Stomach smooth muscle (tissue), 2 donors: ENCODE measurements around the gene CTNNB1.

Source experiments
- H3K27ac ChIP-seq: one replicate; pipeline ENCODE4 v1.7.0; 2013; ENCODE audit warnings: mild to moderate bottlenecking, low read length, inconsistent platforms
- H3K27me3 ChIP-seq, 2 donors: one replicate each; pipeline ENCODE4 v1.7.0; 2013; ENCODE audit warnings: low read length in 2 of 2; ENCODE audit not compliant: insufficient read depth in 2 of 2, control insufficient read depth in 1 of 2
- H3K36me3 ChIP-seq, 2 donors: one replicate each; pipeline ENCODE4 v1.7.0; 2013; ENCODE audit warnings: low read length in 2 of 2; ENCODE audit not compliant: control insufficient read depth in 2 of 2, insufficient read depth in 2 of 2
- H3K4me1 ChIP-seq: one replicate; pipeline ENCODE4 v1.7.0; 2013; ENCODE audit warnings: low read length; ENCODE audit not compliant: control insufficient read depth, insufficient read depth
- H3K4me3 ChIP-seq, 2 donors: one replicate each; pipeline ENCODE4 v1.7.0; 2013; ENCODE audit warnings: low read length in 2 of 2
- H3K9ac ChIP-seq, 2 donors: one replicate each; pipeline ENCODE4 v1.7.0; 2013; ENCODE audit warnings: low read length in 2 of 2, mild to moderate bottlenecking in 1 of 2
- H3K9me3 ChIP-seq, 2 donors: one replicate each; pipeline ENCODE4 v1.7.0; 2013; ENCODE audit warnings: low read length in 2 of 2; ENCODE audit not compliant: control insufficient read depth in 2 of 2
- donor health status: healthy.
- donor health status: Pancreatic carcinoma.

The CTNNB1 gene

GRCh38 chr3:41173926-41174885 is 25.1 kb upstream of the CTNNB1 start:
- Histone ChIP-seq H3K4me1 (peaks cover 32% of the 10 kb centered on the region), H3K9ac (no peak overlapping the region), H3K27me3 (no peaks in the 10 kb centered on the region), H3K36me3 (no peaks in the 10 kb centered on the region), H3K27ac (peak overlapping the region; percentile 46), H3K9me3 (no peaks in the 10 kb centered on the region), H3K4me3 (no peak overlapping the region)

DNA sequence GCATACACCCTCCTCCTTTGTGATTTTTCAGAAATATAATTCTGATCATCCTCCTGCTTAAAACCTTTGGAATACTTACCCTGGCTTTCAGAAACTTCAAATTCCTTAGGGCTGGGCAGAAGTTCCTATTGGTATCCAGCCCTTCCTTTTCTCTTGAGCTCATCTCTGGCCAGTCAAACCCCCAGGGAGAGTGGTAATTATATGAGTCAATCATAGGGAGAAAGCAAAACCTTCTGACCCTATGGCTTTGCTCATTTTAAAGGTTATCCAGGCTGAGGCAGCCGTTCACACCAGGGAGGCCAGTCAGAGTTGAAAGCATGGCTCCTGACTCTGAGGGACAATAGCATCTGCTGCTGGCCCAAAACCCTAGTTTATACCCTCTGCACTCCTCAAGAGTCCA is 23.9 kb upstream of the CTNNB1 start:
- Histone ChIP-seq H3K4me3 (no peak overlapping the region), H3K27me3 (no peaks in the 10 kb centered on the region), H3K9ac (no peak overlapping the region), H3K4me1 (peaks cover 32% of the 10 kb centered on the region), H3K9me3 (no peaks in the 10 kb centered on the region), H3K27ac (no peak overlapping the region), H3K36me3 (no peaks in the 10 kb centered on the region)

- Histone ChIP-seq H3K4me1 (peaks cover 32% of the 10 kb centered on the region), H3K36me3 (no peaks in the 10 kb centered on the region), H3K4me3 (peak overlapping the region in 1 of 2 donors; percentile 1), H3K9me3 (no peaks in the 10 kb centered on the region), H3K9ac (no peak overlapping the region), H3K27ac (no peak overlapping the region), H3K27me3 (no peaks in the 10 kb centered on the region)
Observed at GRCh38 chr3:41176596-41176995, 22.7 kb upstream of the CTNNB1 start.

DNA sequence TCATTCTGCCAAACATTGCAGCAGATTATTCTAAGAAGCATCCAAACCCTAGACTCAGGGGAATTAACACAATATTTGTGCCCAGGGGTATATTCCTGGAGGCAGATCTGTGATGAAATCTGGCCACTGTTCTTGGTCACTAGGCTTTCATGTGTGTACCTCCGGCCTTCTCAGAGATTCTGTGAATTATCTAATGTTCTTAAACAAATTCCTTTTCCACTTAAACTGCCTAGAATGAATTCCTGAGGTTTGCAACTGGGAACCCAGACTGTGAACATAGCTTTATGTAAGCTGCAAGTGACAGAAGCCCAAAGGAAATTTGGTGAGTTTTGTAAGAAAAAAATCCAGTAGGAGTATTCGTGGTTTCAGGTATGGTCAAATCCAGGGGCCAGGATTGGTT is 20.7 kb upstream of the CTNNB1 start:
- Histone ChIP-seq H3K9me3 (no peaks in the 10 kb centered on the region), H3K4me1 (peaks cover 30% of the 10 kb centered on the region), H3K36me3 (no peaks in the 10 kb centered on the region), H3K27ac (no peak overlapping the region), H3K9ac (no peak overlapping the region), H3K4me3 (no peak overlapping the region), H3K27me3 (no peaks in the 10 kb centered on the region)

GRCh38 chr3:41180396-41180795 is 18.9 kb upstream of the CTNNB1 start:
- Histone ChIP-seq H3K36me3 (no peaks in the 10 kb centered on the region), H3K4me1 (peaks cover 13% of the 10 kb centered on the region), H3K4me3 (no peak overlapping the region), H3K9ac (no peak overlapping the region), H3K27ac (no peak overlapping the region), H3K27me3 (no peaks in the 10 kb centered on the region), H3K9me3 (no peaks in the 10 kb centered on the region)

DNA sequence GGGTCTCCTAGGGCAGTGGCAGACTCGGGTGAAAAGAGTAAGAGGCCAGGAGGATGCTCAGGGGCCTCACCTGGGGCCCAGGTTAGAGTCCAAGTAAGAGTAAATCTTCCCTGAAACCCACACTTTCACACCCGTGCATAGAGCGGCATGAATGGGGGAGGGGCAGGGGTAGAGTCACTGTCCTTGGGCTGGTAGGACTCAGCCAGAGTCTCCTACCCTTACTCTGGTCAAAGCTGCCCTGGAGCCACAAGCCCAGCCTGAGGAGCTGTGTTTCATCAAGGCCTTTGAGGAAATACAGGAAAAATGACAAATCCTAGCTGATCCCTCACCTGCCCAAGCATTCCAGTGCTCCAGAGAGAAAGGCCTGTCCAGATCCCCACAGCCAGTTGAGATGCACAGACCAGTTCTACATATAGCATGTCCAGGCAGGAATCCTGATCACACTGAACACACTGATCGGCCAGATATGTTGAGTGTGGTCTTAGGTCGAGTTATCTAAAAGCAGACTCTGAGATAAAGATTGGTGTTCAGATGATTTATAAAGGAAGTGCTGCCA is 16.7 kb upstream of the CTNNB1 start:
- H3K36me3 ChIP-seq, result no peaks in the 10 kb centered on the region
- H3K27ac ChIP-seq, result no peak overlapping the region
- no peak overlapping the region for H3K9ac ChIP-seq
- H3K4me3 ChIP-seq, result no peak overlapping the region
- no peaks in the 10 kb centered on the region for H3K9me3 ChIP-seq
- no peaks in the 10 kb centered on the region for H3K4me1 ChIP-seq
- no peaks in the 10 kb centered on the region for H3K27me3 ChIP-seq

DNA sequence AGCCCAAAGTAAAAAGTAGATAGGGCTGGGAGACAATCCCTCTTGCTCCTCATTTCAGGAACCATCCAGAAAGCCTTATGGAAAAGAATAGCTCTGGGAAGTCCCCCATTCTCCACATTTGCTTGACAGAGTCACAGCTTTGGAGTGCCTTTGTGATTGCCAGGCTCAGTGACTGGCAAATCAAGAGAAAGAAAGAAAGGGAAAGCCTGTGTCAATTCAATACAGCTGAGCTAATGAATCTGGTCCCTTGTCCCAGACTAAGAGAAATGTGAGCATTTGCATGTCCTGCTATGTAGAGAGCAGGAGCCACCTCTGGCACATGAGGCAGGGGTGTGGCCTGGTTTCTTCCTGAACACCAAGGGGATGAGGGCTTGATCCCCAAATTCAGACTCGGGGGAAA is 14.9 kb upstream of the CTNNB1 start:
- Histone ChIP-seq H3K27me3 (no peaks in the 10 kb centered on the region), H3K27ac (no peak overlapping the region), H3K9ac (no peak overlapping the region)

GRCh38 chr3:41186297-41186696 is 13.0 kb upstream of the CTNNB1 start:
- Histone ChIP-seq H3K9ac (no peak overlapping the region), H3K27me3 (no peaks in the 10 kb centered on the region), H3K4me3 (no peak overlapping the region), H3K9me3 (no peaks in the 10 kb centered on the region), H3K36me3 (no peaks in the 10 kb centered on the region), H3K27ac (no peak overlapping the region), H3K4me1 (no peaks in the 10 kb centered on the region)

More for the DNA sequence above, 14.9 kb upstream of the CTNNB1 start:
- Histone ChIP-seq H3K9me3 (no peaks in the 10 kb centered on the region), H3K4me1 (no peaks in the 10 kb centered on the region), H3K4me3 (no peak overlapping the region), H3K36me3 (no peaks in the 10 kb centered on the region)

GRCh38 chr3:41188306-41188705 is 11.0 kb upstream of the CTNNB1 start:
- Histone ChIP-seq H3K27me3 (no peaks in the 10 kb centered on the region), H3K4me3 (no peak overlapping the region), H3K9ac (no peak overlapping the region), H3K4me1 (no peaks in the 10 kb centered on the region), H3K27ac (no peak overlapping the region), H3K36me3 (no peaks in the 10 kb centered on the region), H3K9me3 (no peaks in the 10 kb centered on the region)

GRCh38 chr3:41190509-41191284 is 8.6 kb upstream of the CTNNB1 start:
- no peak overlapping the region for H3K27ac ChIP-seq
- H3K36me3 ChIP-seq, result no peaks in the 10 kb centered on the region
- H3K9ac ChIP-seq, result no peak overlapping the region
- H3K27me3 ChIP-seq, result no peaks in the 10 kb centered on the region
- no peaks in the 10 kb centered on the region for H3K4me1 ChIP-seq
- no peak overlapping the region for H3K4me3 ChIP-seq
- no peaks in the 10 kb centered on the region for H3K9me3 ChIP-seq
